22Rv1 (cell line): ENCODE data around the gene DENND10.
A peak's percentile ranks its signal among the peaks of the same experiment; 100 is the strongest.
"Not testable (repeated sequence)": the region's sequence is repeated elsewhere in the genome, so short reads cannot be mapped to it uniquely, and the experiment has no call there.

Experiments used
- H3K27ac ChIP-seq: fragments of 450-650 bp; 2 replicates; pipeline ENCODE4 v1.5.1; 2017
- CTCF ChIP-seq: fragments of 450-650 bp; IDR thresholded peaks from 2 replicates; pipeline ENCODE4 v1.5.1; 2017; ENCODE audit warnings: mild to moderate bottlenecking
- ZFX ChIP-seq: fragments of 450-650 bp; IDR thresholded peaks from 2 replicates; pipeline ENCODE4 v1.6.1; 2017; ENCODE audit warnings: antibody characterized with exemption, borderline replicate concordance

DENND10 gene

GRCh38 chr10:119136084-119136483 lies 32.2 kb downstream of the DENND10 start:
- no peak for TF ChIP-seq CTCF
- TF ChIP-seq ZFX = no peak
- H3K27ac ChIP-seq = no peak overlapping the region

GRCh38 chr10:119137878-119138277 lies 34.0 kb downstream of the DENND10 start:
- H3K27ac ChIP-seq = not testable (repeated sequence)

DNA sequence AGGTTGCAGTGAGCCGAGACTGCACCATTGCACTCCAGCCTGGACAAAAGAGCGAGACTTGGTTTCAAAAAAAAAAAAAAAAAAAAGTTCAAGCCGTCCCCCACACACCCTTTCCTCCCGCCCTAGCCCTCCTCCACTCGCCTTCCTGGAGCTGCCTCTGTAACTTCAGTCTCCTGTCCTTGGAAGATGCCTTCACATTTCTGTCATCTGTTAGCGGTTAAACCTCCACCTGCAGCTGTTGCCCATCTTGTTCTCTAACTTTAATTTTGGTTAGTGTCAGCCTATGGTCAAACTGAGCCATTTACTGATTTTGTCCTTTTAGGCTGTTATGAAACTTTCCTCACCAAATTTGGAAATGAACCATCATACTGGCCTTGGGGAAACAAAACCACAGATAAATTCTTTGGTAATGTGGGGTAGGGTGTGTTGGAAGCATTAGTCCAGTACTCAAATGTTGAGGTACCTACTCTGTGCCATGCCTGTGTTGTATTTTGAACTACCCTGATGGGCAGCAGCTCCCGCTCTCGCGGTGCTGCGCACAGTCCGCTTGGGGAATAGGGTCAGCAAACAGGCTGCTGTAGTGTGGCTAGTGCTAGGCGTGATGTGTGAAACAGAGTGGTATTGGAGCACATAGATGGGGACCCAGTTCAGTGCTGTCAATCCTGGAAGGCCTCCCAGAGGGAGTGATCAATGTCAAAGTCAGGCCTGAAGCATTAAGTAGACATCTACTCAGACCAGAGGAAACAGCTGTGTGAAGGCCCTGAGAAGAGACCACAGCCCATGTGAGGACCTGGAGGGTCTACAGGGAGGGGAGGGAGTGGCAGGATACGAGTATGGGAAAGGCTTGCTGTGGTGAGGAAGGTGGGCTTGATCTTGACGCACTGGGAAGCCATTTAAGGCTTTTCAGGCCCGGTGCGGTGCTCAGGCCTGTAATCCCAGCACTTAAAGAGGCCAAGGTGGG lies 34.7 kb downstream of the DENND10 start:
- H3K27ac ChIP-seq = no peak overlapping the region
- no peak for TF ChIP-seq ZFX
- no peak for TF ChIP-seq CTCF

DNA sequence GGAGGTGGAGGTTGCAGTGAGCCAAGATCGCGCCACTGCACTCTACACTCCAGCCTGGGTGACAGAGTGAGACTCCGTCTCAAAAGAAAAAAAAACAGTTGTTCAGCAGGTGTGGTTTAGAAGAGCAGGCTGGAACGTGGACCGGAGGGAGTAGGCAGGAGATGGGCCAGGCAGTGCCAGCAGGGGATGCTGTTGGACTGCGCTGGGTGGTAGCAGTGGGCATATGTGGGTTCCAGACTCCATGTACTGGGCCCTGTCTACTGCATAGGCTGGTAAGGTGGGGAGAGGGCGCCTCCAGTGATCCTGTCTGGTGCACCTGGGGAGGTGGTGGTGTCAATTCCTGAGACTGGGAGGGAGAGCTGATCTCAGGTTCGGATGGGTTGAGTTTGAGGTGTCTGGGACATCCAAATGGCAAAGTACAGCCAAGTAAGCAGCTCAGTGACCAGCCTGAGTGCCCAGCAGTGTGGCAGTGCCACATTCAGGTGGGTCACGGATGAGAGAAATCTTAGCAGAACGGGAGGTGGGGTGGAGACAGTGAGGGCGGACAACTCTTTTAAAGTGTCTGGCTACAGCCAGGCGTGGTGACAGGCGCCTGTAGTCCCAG lies 35.7 kb downstream of the DENND10 start:
- no peak for TF ChIP-seq ZFX
- peak; percentile 50 for TF ChIP-seq CTCF
- H3K27ac ChIP-seq = no peak overlapping the region

DNA sequence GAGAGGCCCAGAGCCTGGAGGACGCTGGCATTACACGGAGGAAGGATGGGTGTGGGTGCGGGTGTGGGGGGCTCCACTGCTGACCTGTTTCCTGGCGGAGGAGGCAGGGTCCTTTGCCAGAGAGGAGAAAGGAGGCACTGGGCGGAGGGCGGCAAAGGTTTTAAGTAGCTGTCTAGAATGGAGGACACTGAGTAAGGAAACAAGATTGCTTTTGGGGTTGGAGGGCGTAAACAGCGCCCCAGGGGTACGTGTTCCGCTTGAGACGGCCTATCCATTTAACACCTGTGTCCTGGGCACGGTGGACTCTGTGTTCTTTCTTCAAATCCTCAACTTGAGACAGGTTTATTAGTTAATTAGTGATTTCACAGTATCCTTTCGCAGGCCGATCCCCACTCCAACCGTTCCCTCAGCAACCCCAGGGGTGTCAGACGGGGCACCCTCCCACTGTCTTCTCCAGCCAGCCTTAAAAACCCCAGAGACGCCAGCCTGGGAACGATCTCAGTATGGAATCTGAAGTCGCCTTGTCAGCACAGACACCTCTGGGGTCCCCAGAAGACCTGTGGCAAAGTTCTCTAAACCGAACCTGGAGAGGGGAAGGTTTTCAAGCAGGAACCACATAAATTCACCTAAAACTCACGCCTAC lies 36.8 kb downstream of the DENND10 start:
- H3K27ac ChIP-seq = no peak overlapping the region
- TF ChIP-seq CTCF = no peak

DNA sequence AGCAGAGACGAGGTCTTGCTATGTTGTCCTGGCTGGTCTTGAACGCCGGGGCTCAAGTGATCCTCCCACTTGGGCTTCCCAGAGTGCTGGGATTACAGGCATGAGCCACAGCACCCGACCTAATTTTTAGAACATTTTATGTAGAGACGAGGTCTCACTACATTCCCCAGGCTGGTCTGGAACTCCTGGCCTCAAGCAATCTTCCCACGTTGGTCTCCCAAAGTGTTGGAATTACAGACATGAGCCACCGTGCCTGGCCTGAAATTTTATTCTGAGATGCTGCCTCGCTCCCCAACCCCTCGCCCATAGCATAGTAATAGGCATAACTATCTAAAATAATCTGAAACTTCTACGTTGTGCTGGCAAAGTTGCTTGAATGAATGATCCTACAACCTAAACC lies 39.7 kb downstream of the DENND10 start:
- TF ChIP-seq CTCF (no peak), ZFX (no peak)
- no peak overlapping the region for H3K27ac ChIP-seq

- TF ChIP-seq CTCF = no peak
- TF ChIP-seq ZFX = no peak
Measured at GRCh38 chr10:119149157-119149556, 45.2 kb downstream of the DENND10 start.

More at GRCh38 chr10:119149157-119149556, 45.2 kb downstream of the DENND10 start:
- no peak overlapping the region for H3K27ac ChIP-seq
